LNCaP clone FGC (cell line): ENCODE results near the gene TMEM53.
A peak's percentile ranks its signal among the peaks of the same experiment; 100 is the strongest.

Experiments
- DNase-seq: peaks from one replicate; pipeline ENCODE4 v3.0.0-alpha.2; 2011; ENCODE audit warnings: low read depth
- H3K4me3 ChIP-seq: 2 replicates; pipeline ENCODE4 v1.5.1; 2011; ENCODE audit warnings: mild to moderate bottlenecking, low read depth, low read length, control low read depth
- TF ChIP-seq, protein P1 (sequence below): IDR thresholded peaks from 2 replicates; pipeline ENCODE4 v1.5.1; 2012; ENCODE audit warnings: mild to moderate bottlenecking; ENCODE audit not compliant: control insufficient read depth, insufficient read depth; ENCODE audit errors: extremely low read depth

TMEM53 gene

GRCh38 chr1:44663417-44663816 lies 10.9 kb downstream of the TMEM53 start:
- H3K4me3 ChIP-seq = no peak overlapping the region

GRCh38 chr1:44662683-44663030 lies 11.6 kb downstream of the TMEM53 start:
- no peak for DNase-seq
- no peak overlapping the region for H3K4me3 ChIP-seq
- TF ChIP-seq, protein P1, sequence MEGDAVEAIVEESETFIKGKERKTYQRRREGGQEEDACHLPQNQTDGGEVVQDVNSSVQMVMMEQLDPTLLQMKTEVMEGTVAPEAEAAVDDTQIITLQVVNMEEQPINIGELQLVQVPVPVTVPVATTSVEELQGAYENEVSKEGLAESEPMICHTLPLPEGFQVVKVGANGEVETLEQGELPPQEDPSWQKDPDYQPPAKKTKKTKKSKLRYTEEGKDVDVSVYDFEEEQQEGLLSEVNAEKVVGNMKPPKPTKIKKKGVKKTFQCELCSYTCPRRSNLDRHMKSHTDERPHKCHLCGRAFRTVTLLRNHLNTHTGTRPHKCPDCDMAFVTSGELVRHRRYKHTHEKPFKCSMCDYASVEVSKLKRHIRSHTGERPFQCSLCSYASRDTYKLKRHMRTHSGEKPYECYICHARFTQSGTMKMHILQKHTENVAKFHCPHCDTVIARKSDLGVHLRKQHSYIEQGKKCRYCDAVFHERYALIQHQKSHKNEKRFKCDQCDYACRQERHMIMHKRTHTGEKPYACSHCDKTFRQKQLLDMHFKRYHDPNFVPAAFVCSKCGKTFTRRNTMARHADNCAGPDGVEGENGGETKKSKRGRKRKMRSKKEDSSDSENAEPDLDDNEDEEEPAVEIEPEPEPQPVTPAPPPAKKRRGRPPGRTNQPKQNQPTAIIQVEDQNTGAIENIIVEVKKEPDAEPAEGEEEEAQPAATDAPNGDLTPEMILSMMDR = no peak

More at GRCh38 chr1:44663417-44663816, 10.9 kb downstream of the TMEM53 start:
- TF ChIP-seq, protein P1 = no peak
- no peak for DNase-seq

- no peak overlapping the region for H3K4me3 ChIP-seq
- no peak for DNase-seq
- TF ChIP-seq, protein P1 = no peak
Observed at GRCh38 chr1:44661781-44662682, 12.2 kb downstream of the TMEM53 start.

- TF ChIP-seq, protein P1 = no peak
- peak; percentile 46 for DNase-seq
- no peak overlapping the region for H3K4me3 ChIP-seq
Observed at GRCh38 chr1:44660176-44660575, 14.1 kb downstream of the TMEM53 start.

GRCh38 chr1:44659566-44659965 lies 14.7 kb downstream of the TMEM53 start:
- no peak for DNase-seq
- TF ChIP-seq, protein P1 = no peak
- no peak overlapping the region for H3K4me3 ChIP-seq

DNA sequence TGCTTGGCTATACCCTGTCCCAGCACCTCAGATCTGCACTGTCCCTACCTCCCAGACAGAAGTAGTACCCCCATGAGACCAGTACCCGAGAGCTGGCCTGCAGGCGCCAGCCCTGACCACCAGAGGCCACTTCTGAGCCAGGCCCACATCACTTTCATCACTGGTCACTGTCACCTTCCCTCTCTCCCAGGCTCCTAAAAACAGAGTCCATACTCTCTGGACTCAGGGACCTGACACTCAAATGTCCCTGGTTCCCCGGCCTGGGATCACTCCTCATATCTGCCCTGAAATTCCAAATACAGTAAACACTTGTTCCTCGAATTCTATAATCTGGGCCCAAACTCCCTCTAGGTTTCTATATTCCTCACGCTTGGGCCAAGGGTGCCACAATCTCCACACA lies 18.7 kb downstream of the TMEM53 start:
- TF ChIP-seq, protein P1 = peak; percentile 63
- H3K4me3 ChIP-seq = no peak overlapping the region
- no peak for DNase-seq
